ENCODE results near the gene ETF1.
A peak's percentile ranks its signal among the peaks of the same experiment; 100 is the strongest.

The ETF1 gene

GRCh38 chr5:138506370-138507306 is 36.4 kb downstream of the ETF1 start:
- DNase-seq (ENCODE audit: low spot score) = no peak
- TF ChIP-seq CTCF (IDR thresholded peaks at IDR 0.05; ENCODE audit: extremely low read depth, missing control alignments) = no peak

GRCh38 chr5:138504799-138505198 is 38.2 kb downstream of the ETF1 start:
- no peak for DNase-seq (ENCODE audit: low spot score)
- TF ChIP-seq CTCF (IDR thresholded peaks at IDR 0.05; ENCODE audit: extremely low read depth, missing control alignments) = no peak

- peak; percentile 76 for TF ChIP-seq CTCF (IDR thresholded peaks at IDR 0.05; ENCODE audit: extremely low read depth, missing control alignments)
- peak; percentile 65 for DNase-seq (ENCODE audit: low spot score)
These were observed 39.4 kb downstream of the ETF1 start for GRCh38 chr5:138503487-138504270.

- no peak for TF ChIP-seq CTCF (IDR thresholded peaks at IDR 0.05; ENCODE audit: extremely low read depth, missing control alignments)
- DNase-seq (ENCODE audit: low spot score) = no peak
These were observed 40.5 kb downstream of the ETF1 start for GRCh38 chr5:138502521-138502920.

GRCh38 chr5:138502121-138502520 is 40.9 kb downstream of the ETF1 start:
- no peak for TF ChIP-seq CTCF (IDR thresholded peaks at IDR 0.05; ENCODE audit: extremely low read depth, missing control alignments)
- no peak for DNase-seq (ENCODE audit: low spot score)

GRCh38 chr5:138498376-138498775 is 44.7 kb downstream of the ETF1 start:
- no peak for DNase-seq (ENCODE audit: low spot score)
- no peak for TF ChIP-seq CTCF (IDR thresholded peaks at IDR 0.05; ENCODE audit: extremely low read depth, missing control alignments)

- no peak for TF ChIP-seq CTCF (IDR thresholded peaks at IDR 0.05; ENCODE audit: extremely low read depth, missing control alignments)
- DNase-seq (ENCODE audit: low spot score) = no peak
These were observed 47.7 kb downstream of the ETF1 start for GRCh38 chr5:138495351-138495750.
